Measurements from ENCODE around the gene ARID4A. TPM values are rescaled to one million over a fixed set of nuclear protein-coding genes. Genes with fewer than 3 reads are reported as not detected.

The ARID4A gene
- total RNA-seq, 4 donors from 2014 or later: 13.6 to 32.6 (median 18.4) TPM

DNA sequence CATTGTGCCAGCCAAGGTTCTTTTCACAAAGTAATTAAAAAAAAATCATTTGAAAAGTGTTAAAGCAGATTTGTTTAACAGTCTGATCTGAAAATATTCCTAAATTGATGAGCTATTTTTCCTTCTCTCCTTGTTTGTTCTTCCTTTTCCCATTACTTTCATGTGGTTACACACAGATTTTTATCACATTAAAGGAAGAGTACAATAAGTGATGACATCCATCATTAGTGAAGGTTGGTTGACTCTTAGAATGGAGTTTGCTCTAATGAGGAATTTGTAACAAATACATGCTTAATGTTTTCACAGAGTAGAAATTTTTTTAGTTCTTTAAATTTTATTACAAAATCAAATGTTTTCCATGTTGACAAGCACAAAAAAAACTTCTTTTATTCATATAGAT is 78.4 kb downstream of the ARID4A start:
- no peak for DNase-seq (ENCODE audit: low spot score in 2 of 2)
- TF ChIP-seq, protein P1, sequence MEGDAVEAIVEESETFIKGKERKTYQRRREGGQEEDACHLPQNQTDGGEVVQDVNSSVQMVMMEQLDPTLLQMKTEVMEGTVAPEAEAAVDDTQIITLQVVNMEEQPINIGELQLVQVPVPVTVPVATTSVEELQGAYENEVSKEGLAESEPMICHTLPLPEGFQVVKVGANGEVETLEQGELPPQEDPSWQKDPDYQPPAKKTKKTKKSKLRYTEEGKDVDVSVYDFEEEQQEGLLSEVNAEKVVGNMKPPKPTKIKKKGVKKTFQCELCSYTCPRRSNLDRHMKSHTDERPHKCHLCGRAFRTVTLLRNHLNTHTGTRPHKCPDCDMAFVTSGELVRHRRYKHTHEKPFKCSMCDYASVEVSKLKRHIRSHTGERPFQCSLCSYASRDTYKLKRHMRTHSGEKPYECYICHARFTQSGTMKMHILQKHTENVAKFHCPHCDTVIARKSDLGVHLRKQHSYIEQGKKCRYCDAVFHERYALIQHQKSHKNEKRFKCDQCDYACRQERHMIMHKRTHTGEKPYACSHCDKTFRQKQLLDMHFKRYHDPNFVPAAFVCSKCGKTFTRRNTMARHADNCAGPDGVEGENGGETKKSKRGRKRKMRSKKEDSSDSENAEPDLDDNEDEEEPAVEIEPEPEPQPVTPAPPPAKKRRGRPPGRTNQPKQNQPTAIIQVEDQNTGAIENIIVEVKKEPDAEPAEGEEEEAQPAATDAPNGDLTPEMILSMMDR (IDR thresholded peaks at IDR 0.05): no peak
- TF ChIP-seq POLR2A (IDR thresholded peaks at IDR 0.05): no peak
- no peak overlapping the region for H3K4me3 ChIP-seq (ENCODE audit: low read depth, poor library complexity, severe bottlenecking)
- intact Hi-C loops (cut with DNase I; ENCODE audit: low total_unique reads): no loop called here

GRCh38 chr14:58390830-58391229 is 92.5 kb downstream of the ARID4A start:
- 83 to 90% methylated on average over 2 of the region's 2 CpGs for WGBS, 2 donors
- TF ChIP-seq, protein P1 (IDR thresholded peaks at IDR 0.05): no peak
- no peak for TF ChIP-seq POLR2A (IDR thresholded peaks at IDR 0.05)
- no peak overlapping the region for H3K4me3 ChIP-seq (ENCODE audit: low read depth, poor library complexity, severe bottlenecking)
- DNase-seq (ENCODE audit: low spot score in 2 of 2): no peak
- intact Hi-C loops (cut with DNase I; ENCODE audit: low total_unique reads): no loop called here

GRCh38 chr14:58395562-58395811 is 97.1 kb downstream of the ARID4A start:
- WGBS, 2 donors: 8 to 11% methylated on average over 9 to 10 of the region's 10 CpGs
- TF ChIP-seq, protein P1 (IDR thresholded peaks at IDR 0.05): no peak
- TF ChIP-seq POLR2A (IDR thresholded peaks at IDR 0.05): no peak
- intact Hi-C loops (cut with DNase I; ENCODE audit: low total_unique reads): no loop called here

GRCh38 chr14:58395812-58396788 is 97.7 kb downstream of the ARID4A start, which contains the start of gene TOMM20L:
Gene TOMM20L, plus strand, starts transcription at chr14:58395930. Its CDS starts 28 bp downstream, at chr14:58395958.
- intact Hi-C loops (cut with DNase I; ENCODE audit: low total_unique reads): no loop called here
- TF ChIP-seq, protein P1 (IDR thresholded peaks at IDR 0.05): no peak
- TF ChIP-seq POLR2A (IDR thresholded peaks at IDR 0.05): no peak
- DNase-seq (ENCODE audit: low spot score in 2 of 2): peak; percentile 54 to 94
- H3K4me3 ChIP-seq (ENCODE audit: low read depth, poor library complexity, severe bottlenecking): peak within 1 kb of the TSS; percentile 42
- 9 to 12% methylated on average over 50 to 84 of the region's 86 CpGs for WGBS, 2 donors

More at GRCh38 chr14:58395562-58395811, 97.1 kb downstream of the ARID4A start:
- DNase-seq (ENCODE audit: low spot score in 2 of 2): no peak
- peak overlapping the region; percentile 42 for H3K4me3 ChIP-seq (ENCODE audit: low read depth, poor library complexity, severe bottlenecking)

GRCh38 chr14:58397156-58397555 is 98.8 kb downstream of the ARID4A start:
- no peak overlapping the region for H3K4me3 ChIP-seq (ENCODE audit: low read depth, poor library complexity, severe bottlenecking)
- no peak for DNase-seq (ENCODE audit: low spot score in 2 of 2)
- intact Hi-C loops (cut with DNase I; ENCODE audit: low total_unique reads): no loop called here
- 96% methylated on average over 6 of the region's 6 CpGs for WGBS, 2 donors
- no peak for TF ChIP-seq POLR2A (IDR thresholded peaks at IDR 0.05)
- TF ChIP-seq, protein P1 (IDR thresholded peaks at IDR 0.05): no peak

All from lower leg skin (tissue), 4 donors.